ENCODE measurements around the gene KRT2.
"Not testable (repeated sequence)": the region's sequence is repeated elsewhere in the genome, so short reads cannot be mapped to it uniquely, and the experiment has no call there.

The KRT2 gene

DNA sequence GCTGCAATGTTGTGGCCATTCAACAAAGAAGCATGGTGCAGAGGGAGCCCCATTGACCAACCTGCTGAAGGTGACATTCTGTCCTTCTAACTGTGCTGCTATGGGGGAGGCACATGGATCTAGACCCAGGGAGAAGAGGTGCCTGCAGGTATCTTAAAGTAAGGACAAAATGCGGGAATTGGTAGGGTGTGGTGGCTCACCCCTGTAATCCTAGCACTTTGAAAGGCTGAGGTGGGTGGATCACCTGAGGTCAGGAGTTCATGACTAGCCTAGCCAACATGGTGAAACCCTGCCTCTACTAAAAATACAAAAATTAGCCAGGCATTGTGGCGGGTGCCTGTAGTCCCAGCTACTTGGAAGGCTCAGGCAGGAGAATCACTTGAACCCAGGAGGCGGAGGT is 17.9 kb upstream of the KRT2 start:
- H3K36me3 ChIP-seq (ENCODE audit: insufficient read depth, low read length); H3K27me3 ChIP-seq (ENCODE audit: insufficient read depth, low read length); H3K4me1 ChIP-seq (ENCODE audit: insufficient read depth, low read length); H2AFZ ChIP-seq (ENCODE audit: low read depth, low read length); H3K4me3 ChIP-seq (ENCODE audit: low read length); H3K9me3 ChIP-seq (ENCODE audit: low read length): not testable (repeated sequence)

DNA sequence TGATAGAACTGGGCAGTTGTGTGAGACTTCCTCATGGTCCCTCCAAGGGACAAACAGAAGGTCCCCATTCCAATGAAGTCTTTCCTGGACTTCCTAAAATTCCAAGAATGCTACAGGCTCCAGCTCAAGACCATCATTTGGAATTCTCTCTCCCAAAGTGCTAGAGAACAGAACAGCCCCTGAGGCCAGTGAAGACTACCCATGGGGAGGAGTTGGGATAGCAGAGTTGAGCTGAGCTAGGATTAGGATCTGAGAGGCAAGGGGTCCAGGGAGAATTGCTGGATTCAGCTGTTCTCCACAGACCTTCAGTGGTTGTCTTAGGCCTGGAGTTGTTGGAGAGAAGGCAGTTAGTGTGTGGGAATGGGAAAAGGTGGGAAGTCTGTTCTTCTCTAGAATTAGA is 17.4 kb upstream of the KRT2 start:
- H3K27me3 ChIP-seq (ENCODE audit: insufficient read depth, low read length): no peaks in the 10 kb centered on the region
- H3K4me3 ChIP-seq (ENCODE audit: low read length): no peak overlapping the region
- H3K36me3 ChIP-seq (ENCODE audit: insufficient read depth, low read length): no peaks in the 10 kb centered on the region
- no peaks in the 10 kb centered on the region for H3K4me1 ChIP-seq (ENCODE audit: insufficient read depth, low read length)
- no peak overlapping the region for H2AFZ ChIP-seq (ENCODE audit: low read depth, low read length)
- H3K9me3 ChIP-seq (ENCODE audit: low read length): no peaks in the 10 kb centered on the region

DNA sequence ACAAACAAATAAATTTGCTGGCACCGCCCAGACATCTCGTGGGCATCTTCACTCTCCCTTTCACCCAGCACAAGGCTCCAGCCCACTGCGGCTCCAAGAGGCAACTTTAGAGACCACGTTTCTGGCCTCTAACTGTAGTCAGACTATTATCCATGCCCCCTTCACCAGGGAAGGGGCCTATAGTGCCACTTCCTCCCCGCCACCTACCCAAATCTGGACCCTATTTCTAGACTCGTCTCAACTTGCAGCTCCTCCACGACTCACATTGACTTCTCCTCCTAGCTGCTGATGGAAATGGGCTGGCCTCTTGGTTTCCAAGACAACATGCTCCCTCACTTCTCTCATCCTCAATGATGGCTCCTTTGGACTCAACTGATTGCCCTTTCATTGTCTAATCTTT is 15.9 kb upstream of the KRT2 start:
- no peaks in the 10 kb centered on the region for H3K27me3 ChIP-seq (ENCODE audit: insufficient read depth, low read length)
- H3K4me3 ChIP-seq (ENCODE audit: low read length): no peak overlapping the region
- H3K36me3 ChIP-seq (ENCODE audit: insufficient read depth, low read length): no peaks in the 10 kb centered on the region
- H3K4me1 ChIP-seq (ENCODE audit: insufficient read depth, low read length): no peaks in the 10 kb centered on the region
- H2AFZ ChIP-seq (ENCODE audit: low read depth, low read length): no peak overlapping the region
- no peaks in the 10 kb centered on the region for H3K9me3 ChIP-seq (ENCODE audit: low read length)

DNA sequence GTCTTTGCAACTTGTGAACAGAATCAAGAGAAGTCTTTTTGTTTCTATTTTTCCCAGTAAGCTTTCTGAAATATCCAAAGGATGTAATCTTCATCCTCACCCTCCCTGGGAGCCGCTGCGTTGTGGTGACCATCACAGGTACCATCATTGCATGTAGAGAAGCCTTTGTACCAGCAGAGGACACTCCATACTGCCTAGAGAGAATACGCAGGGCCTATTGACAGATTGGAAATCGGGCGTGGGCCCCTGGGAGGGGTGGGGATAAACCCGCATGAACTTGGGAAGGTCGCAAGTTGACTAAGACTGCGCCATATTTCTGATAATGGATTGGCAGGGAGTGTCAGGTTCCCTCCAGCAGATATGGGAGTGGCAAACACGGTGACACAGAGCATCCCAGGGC is 15.5 kb upstream of the KRT2 start:
- Histone ChIP-seq H3K9me3 (ENCODE audit: low read length) (no peaks in the 10 kb centered on the region), H3K36me3 (ENCODE audit: insufficient read depth, low read length) (no peaks in the 10 kb centered on the region), H3K27me3 (ENCODE audit: insufficient read depth, low read length) (no peaks in the 10 kb centered on the region), H3K4me3 (ENCODE audit: low read length) (no peak overlapping the region), H3K4me1 (ENCODE audit: insufficient read depth, low read length) (no peaks in the 10 kb centered on the region), H2AFZ (ENCODE audit: low read depth, low read length) (no peak overlapping the region)

DNA sequence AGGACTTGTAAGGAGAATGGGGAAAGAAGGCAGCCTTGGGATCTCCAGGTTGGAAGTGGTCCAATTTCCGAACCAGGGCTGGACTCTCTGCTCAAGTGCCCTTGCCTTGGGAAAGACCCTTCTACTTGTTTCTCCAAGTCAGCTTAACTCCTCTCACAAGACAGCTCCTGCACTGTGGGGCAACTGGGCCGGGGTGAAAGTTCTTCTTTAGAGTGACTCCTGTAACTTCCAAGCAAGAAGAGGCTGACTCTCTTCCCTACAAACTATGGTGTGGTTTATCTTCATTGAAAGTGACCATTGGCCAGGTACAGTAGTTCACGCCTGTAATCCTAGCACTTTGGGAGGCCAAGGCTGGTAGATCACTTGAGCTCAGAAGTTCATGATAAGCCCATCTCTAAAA is 14.5 kb upstream of the KRT2 start:
- no peaks in the 10 kb centered on the region for H3K36me3 ChIP-seq (ENCODE audit: insufficient read depth, low read length)
- H3K9me3 ChIP-seq (ENCODE audit: low read length): no peaks in the 10 kb centered on the region
- no peak overlapping the region for H2AFZ ChIP-seq (ENCODE audit: low read depth, low read length)
- no peaks in the 10 kb centered on the region for H3K27me3 ChIP-seq (ENCODE audit: insufficient read depth, low read length)
- no peaks in the 10 kb centered on the region for H3K4me1 ChIP-seq (ENCODE audit: insufficient read depth, low read length)
- no peak overlapping the region for H3K4me3 ChIP-seq (ENCODE audit: low read length)

DNA sequence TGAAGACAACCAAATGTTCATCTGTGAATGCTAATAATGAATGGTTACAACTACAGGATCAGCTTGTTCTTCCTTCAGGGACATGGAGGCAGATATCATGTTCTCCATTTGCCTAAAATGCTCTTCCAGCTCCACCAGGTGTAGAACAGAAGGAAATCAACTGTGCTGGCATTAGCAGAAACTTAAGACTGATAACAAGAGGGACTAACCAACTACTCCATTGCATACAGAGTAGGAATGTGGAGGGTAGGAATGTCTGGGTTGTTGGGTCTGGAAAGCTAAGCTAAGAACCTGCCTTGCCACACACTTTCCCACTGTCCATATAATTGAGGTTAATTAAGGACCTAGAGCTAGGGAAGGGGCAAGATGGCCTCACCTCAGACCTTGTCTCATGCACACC is 11.4 kb upstream of the KRT2 start:
- Histone ChIP-seq H3K36me3 (ENCODE audit: insufficient read depth, low read length) (no peaks in the 10 kb centered on the region), H3K4me1 (ENCODE audit: insufficient read depth, low read length) (no peaks in the 10 kb centered on the region), H3K4me3 (ENCODE audit: low read length) (no peak overlapping the region), H2AFZ (ENCODE audit: low read depth, low read length) (no peak overlapping the region), H3K9me3 (ENCODE audit: low read length) (no peaks in the 10 kb centered on the region), H3K27me3 (ENCODE audit: insufficient read depth, low read length) (no peaks in the 10 kb centered on the region)

DNA sequence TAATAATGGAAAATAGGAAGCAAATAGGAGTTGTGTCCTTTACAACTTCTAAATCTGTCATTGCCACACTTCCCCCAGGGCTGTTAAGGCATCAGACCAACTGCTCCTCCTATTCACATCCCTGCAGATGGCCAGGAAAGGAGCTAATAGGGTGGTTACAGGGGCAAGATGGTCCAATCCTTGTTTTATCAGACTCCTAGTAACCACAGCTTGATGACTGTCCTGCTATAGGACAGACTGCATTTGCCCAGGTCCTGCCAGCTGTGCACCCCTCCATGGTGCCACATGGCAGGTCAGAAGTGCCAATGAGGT is 10.9 kb upstream of the KRT2 start:
- H2AFZ ChIP-seq (ENCODE audit: low read depth, low read length): no peak overlapping the region

DNA sequence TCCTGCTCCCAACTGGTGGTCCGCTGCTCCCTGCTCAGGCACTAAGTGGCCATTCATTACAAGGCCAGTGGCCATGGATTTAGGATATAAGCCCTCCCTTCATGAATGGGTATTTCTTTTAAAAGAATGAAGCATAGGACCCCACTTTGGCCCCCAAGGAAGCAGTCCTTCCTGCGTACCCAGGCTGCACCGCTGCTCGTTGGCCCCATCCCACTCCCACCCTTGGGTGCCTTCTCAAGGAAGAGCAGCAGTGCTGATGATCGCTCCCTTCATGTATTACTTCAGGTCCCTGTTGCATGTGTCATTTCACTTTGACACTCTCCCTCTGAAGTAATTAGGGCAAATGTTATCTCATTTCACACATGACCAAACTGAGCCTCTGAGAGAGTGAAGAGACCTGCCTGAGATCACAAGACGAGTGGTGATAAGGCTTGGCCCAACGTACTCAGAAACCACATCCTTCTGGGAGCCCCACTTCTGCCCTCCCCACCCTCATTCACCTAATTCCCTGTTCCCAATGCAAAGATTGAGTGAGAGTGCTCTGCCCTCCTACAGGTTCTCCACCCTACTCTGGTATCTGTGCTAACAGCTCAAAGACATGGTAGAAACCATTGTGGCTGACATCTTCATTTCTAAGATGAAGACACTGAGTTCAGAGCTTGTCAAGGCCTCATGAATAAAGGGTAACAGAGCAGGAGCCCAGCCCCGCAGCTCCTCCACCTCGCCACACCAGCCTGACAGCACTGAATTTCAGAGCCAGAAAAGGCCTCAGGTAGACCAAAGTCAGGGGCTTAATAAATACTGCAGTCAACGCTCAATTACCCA is 10.3 kb upstream of the KRT2 start:
- Histone ChIP-seq H3K9me3 (ENCODE audit: low read length) (no peaks in the 10 kb centered on the region), H3K27me3 (ENCODE audit: insufficient read depth, low read length) (no peaks in the 10 kb centered on the region), H2AFZ (ENCODE audit: low read depth, low read length) (no peak overlapping the region), H3K4me3 (ENCODE audit: low read length) (no peak overlapping the region), H3K36me3 (ENCODE audit: insufficient read depth, low read length) (no peaks in the 10 kb centered on the region), H3K4me1 (ENCODE audit: insufficient read depth, low read length) (no peaks in the 10 kb centered on the region)

More for the DNA sequence above, 10.9 kb upstream of the KRT2 start:
- Histone ChIP-seq H3K9me3 (ENCODE audit: low read length) (no peaks in the 10 kb centered on the region), H3K4me1 (ENCODE audit: insufficient read depth, low read length) (no peaks in the 10 kb centered on the region), H3K27me3 (ENCODE audit: insufficient read depth, low read length) (no peaks in the 10 kb centered on the region), H3K4me3 (ENCODE audit: low read length) (no peak overlapping the region), H3K36me3 (ENCODE audit: insufficient read depth, low read length) (no peaks in the 10 kb centered on the region)

DNA sequence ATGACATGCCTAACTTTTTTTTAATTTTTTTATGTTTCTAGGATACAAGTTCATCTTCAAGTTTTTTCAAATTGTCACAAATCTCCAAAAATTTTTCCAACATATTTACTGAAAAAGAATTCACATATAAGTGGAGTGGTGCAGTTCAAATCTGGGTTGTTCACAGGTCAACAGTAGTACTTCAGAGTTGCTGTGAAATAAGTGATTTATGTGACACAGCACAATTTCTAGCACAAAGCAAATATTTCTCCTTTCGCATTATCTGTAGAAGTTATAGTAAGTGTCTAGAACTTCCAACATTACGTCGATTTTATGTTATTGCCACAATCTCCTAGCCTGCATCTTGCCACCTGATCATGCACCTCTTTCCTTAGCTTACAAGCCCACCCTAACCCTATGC is 9.7 kb upstream of the KRT2 start:
- no peaks in the 10 kb centered on the region for H3K9me3 ChIP-seq (ENCODE audit: low read length)
- no peaks in the 10 kb centered on the region for H3K36me3 ChIP-seq (ENCODE audit: insufficient read depth, low read length)
- H3K4me3 ChIP-seq (ENCODE audit: low read length): no peak overlapping the region
- H3K4me1 ChIP-seq (ENCODE audit: insufficient read depth, low read length): no peaks in the 10 kb centered on the region
- no peak overlapping the region for H2AFZ ChIP-seq (ENCODE audit: low read depth, low read length)
- H3K27me3 ChIP-seq (ENCODE audit: insufficient read depth, low read length): no peaks in the 10 kb centered on the region

DNA sequence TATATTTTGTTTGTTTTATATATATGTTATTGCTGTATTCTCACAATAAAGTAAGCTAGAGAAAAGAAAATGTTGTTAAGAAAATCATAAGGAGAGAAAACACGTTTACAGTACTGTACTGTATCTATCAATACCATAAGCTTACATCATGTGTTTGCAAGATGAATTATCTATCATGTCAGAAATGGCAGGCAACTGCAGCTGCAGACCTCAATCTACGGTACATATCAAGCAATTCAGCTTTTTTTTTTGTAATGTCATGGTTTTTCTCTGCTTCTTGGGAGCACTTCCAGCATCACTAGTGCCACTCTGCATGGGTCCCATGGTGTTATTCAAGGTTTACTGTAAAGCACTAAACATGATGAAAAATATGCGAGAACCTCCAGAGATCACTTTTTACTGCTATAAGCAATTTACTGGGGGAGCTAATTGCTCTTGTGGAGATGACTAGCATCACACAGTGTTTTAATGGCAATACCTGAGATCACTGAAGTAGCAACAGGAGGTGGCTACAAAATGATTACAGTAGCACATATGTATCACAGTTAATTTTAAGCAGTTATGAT is 9.0 kb upstream of the KRT2 start:
- Histone ChIP-seq H3K4me1 (ENCODE audit: insufficient read depth, low read length) (no peaks in the 10 kb centered on the region), H3K4me3 (ENCODE audit: low read length) (no peak overlapping the region), H3K27me3 (ENCODE audit: insufficient read depth, low read length) (no peaks in the 10 kb centered on the region), H3K9me3 (ENCODE audit: low read length) (no peaks in the 10 kb centered on the region), H2AFZ (ENCODE audit: low read depth, low read length) (no peak overlapping the region), H3K36me3 (ENCODE audit: insufficient read depth, low read length) (no peaks in the 10 kb centered on the region)

DNA sequence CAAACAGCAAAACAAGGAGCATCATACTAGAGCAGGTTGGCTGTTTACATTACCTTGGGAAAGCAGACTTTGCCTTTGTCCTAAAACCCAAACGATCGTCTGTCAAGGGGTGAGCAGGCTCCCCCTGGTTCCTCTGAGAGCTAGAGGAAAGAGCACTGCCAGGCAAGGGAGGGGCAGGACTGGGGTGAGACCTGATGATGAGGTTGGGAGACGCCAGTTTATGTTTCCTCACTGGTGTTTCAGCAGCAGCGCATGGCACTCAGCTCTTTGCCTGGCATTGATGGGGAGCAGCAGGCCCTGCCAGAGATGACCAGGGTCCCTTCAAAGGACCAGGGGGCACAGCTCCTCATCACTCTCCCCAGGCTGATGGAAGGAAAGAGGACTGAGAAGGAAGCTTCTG is 7.9 kb upstream of the KRT2 start:
- no peak overlapping the region for H2AFZ ChIP-seq (ENCODE audit: low read depth, low read length)
- no peaks in the 10 kb centered on the region for H3K27me3 ChIP-seq (ENCODE audit: insufficient read depth, low read length)
- no peak overlapping the region for H3K4me3 ChIP-seq (ENCODE audit: low read length)
- H3K4me1 ChIP-seq (ENCODE audit: insufficient read depth, low read length): no peaks in the 10 kb centered on the region
- H3K9me3 ChIP-seq (ENCODE audit: low read length): no peaks in the 10 kb centered on the region
- H3K36me3 ChIP-seq (ENCODE audit: insufficient read depth, low read length): no peaks in the 10 kb centered on the region

DNA sequence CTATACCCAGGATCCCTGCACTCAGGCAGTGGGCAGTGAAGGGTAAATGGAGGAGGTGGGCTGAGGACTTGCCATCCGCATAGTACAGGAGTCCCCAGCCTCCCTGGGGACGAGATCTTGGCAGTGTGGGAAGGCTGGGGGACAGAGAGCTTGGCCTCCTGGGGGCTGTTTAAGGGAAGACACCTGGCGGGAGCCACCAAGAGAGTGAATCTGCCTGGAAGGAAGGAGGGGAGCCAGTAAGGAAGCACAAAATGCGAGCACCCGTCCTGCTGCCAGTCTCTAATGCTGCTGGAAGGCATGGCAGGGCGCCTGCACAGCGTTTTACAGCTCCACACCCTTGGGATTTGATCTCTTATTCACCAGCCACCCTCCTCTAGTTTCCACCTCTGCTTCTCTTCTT is 7.4 kb upstream of the KRT2 start:
- Histone ChIP-seq H3K9me3 (ENCODE audit: low read length) (no peaks in the 10 kb centered on the region), H3K4me3 (ENCODE audit: low read length) (no peak overlapping the region), H3K27me3 (ENCODE audit: insufficient read depth, low read length) (no peaks in the 10 kb centered on the region), H3K4me1 (ENCODE audit: insufficient read depth, low read length) (no peaks in the 10 kb centered on the region), H3K36me3 (ENCODE audit: insufficient read depth, low read length) (no peaks in the 10 kb centered on the region), H2AFZ (ENCODE audit: low read depth, low read length) (no peak overlapping the region)

DNA sequence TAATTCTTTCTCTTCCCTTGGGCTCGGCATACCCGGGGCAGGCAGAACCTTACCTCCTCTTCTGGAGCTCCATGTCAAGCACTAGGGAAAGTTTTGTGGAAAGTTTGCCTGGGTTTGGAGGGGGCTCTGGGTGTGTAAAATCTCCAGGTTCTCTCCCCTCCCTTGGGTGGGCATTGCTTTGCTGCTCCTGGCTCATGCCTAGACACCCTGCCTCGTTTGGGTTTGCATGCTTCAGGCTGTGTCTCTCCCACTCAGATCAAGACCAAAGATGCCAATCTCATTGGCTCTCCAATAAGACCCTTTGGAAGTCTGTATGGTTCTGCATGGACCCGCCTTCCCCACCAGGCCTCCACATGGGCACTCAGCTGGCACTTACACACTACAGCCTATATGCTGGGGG is 6.2 kb upstream of the KRT2 start:
- Histone ChIP-seq H3K4me3 (ENCODE audit: low read length) (no peak overlapping the region), H3K4me1 (ENCODE audit: insufficient read depth, low read length) (no peaks in the 10 kb centered on the region), H2AFZ (ENCODE audit: low read depth, low read length) (no peak overlapping the region), H3K36me3 (ENCODE audit: insufficient read depth, low read length) (no peaks in the 10 kb centered on the region), H3K27me3 (ENCODE audit: insufficient read depth, low read length) (no peaks in the 10 kb centered on the region), H3K9me3 (ENCODE audit: low read length) (no peaks in the 10 kb centered on the region)

All from neuron (in vitro differentiated cells).